LoVo (cell line): ENCODE data around the gene CDKN2A.

Experiments used
- DNase-seq: peaks from one replicate; pipeline ENCODE4 v3.0.0-alpha.2; 2016; ENCODE audit warnings: low spot score

The CDKN2A gene

DNA sequence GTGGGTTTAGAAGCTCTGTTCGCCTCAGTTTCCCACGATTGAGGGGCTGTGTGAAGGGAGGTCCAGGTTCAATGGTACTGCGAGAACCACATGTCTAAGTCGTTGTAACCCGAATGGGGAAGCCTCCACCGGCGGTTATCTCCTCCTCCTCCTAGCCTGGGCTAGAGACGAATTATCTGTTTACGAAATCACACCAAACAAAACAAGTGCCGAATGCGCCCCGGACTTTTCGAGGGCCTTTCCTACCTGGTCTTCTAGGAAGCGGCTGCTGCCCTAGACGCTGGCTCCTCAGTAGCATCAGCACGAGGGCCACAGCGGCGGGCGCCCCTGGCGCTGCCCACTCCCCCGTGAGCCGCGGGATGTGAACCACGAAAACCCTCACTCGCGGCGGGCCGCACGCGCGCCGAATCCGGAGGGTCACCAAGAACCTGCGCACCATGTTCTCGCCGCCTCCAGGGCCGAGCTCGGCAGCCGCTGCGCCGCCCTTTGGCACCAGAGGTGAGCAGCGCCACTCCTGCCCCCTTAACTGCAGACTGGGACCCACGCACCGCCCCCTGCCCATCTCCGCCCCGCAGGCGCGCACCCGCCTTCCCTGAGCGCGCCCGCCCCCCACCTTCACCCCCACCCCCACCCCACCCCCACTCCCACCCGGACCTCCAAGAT, at the start of gene CDKN2A:
CDKN2A (minus strand) TSS at position 500 of the 663 bp plus-strand sequence.
- no peak for DNase-seq

DNA sequence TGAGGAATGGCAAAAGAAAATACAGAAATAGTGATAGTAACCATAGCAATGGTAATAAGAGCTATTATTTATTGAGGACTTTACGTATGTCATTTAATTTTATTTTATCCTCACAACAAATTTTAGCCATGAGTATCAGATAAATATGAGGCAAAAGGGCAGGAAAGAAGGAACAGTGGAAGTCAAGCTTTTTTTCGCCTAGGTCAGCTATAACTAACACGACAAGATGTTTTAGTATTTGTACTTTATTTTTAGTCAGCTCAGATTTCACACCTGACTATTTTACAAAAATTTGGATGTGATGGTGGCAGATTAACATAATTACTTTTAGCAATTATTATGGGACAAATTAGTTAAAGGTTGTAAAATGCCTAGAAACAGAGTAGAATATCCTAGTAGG, 49.7 kb upstream of the CDKN2A start:
- no peak for DNase-seq

DNA sequence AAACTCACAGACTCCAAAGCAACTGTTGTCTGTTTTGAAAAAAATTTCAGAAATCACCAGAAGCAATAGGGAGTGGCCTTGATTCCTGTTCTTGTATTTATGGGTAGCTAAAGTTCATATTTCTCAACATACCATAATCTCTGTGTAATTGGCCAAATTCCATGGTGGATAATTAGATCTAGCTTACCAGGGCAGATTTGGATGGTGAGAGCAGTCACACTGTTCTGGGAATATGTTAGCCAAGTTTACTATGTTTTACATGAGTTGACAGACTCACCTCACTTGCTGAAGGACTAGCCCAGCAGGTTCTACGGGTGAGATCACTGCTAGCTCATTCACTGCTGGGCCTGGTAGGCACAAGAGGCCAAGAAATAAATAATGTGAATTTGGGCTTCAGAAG, 47.6 kb upstream of the CDKN2A start:
- DNase-seq: peak; percentile 70

DNA sequence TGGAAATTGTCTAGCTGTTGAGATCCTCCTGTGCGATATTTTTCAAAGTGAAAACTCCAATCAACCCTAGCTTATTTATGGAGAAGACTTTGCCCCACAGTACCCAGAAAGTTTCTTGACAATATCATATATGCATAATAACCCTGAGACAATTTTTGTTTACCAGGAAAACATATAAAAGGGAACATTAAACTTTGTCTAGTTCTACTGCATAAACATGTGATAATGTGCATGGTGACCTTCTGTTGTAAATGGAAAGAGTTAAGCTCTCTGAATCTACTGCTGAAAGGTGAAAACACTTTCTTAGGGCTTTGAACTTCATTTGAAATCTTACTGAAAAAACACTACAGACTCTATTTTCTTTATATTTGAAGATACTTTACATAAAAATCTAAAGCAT, 47.2 kb upstream of the CDKN2A start:
- DNase-seq: no peak

DNA sequence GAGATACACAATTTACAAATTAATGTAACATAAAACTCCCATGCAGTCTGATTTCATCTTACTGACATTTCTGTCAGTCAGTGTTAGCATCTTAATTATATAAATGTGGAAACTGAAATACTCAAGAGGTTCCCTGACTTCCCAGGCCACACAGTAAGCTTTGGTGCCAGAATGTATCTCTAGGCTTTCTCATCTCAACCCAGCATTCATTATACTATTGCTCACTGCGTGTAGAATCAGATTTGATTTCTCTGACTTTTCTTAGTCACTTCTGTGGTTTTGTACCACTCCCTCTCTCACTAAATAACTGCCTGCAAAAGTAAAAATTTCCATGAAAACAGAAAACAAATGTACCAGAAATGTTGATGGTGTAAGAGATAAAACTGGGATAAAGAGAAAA, 46.6 kb upstream of the CDKN2A start:
- peak; percentile 15 for DNase-seq

DNA sequence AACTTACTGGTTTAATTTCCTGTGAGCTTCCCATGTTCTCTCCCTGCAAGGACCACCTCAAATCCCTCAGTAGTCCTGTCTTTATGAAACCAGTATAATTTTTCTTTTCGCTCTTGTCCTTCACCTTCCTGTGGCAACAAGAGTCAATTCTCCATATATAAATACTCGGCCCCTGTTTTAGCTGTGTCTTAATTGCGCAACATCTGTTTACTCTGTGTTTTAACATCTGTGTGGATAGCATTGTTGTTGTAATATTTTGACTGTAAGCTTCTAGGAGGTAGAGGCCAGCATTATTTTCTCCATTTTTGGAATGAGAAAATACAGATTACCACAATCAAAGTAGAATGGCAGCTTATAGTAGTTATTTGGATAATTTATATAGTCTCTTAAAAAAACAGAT, 45.1 kb upstream of the CDKN2A start:
- DNase-seq: no peak

DNA sequence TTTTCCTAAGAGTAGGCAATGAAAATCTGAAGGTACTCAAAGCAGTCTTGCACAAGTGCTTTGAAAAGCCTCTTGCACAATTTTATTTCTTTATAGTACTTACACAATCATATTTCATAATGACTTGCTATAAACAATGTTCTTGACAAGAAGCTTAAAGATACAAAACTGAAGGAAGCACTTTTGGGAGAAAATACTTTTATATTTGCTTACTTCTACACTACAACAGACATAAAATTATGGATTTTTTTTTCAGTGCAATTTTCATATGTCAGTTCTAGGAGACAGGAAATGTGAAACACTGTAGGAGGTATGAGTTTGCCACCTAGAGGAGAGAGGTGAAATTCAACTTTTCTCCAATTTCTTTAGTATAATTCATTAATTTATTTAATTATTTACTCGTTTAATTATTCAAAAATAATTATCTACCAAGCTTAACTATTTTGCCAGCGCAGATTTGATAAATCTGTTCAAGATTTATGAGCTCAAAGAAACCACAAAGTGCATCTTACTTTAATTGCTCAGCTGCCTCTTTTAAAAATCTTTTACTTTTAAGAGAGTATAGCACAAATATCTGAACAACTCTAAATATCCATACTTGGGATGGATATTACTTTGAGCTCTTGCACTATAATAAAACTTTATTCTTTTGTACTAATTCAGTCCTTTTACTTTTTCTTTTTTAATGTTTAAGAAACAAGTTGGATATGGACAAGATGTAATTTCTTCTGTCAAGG, 43.9 kb upstream of the CDKN2A start:
- DNase-seq: peak; percentile 25

DNA sequence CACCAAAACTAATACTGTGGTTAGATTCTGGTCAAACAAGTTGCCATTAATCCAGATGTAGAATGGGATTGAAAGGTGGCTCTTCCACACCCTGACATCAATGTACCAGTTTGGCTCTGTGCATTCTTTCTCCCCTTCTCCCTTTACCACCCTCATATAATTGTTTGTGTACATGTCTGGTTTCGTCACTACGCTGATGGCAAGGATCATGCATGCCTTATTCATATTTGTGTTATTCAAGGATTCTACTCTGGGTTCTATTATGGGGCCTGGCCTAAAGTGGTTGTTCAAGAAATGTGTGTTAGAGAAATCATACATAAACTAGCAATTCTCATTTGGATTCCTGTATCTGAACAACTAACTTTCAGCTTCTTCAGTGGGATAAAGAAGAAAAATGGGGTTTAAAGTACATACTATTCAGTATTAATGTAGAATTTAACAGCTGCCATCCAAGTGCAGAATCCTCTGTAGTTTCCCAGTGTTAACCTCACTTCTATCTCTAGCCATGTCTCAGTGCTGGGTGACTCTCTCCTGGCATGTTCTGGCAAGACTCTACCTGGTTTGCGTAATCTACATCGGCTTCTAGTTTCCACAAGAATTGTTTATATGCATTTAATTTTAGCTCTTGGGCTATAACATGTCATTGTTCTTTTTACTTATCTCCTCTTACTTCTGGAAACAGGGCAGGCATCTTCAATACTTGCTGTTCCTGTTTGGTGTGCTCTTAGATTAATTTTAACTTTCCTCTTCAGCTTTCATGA, 42.9 kb upstream of the CDKN2A start:
- no peak for DNase-seq

DNA sequence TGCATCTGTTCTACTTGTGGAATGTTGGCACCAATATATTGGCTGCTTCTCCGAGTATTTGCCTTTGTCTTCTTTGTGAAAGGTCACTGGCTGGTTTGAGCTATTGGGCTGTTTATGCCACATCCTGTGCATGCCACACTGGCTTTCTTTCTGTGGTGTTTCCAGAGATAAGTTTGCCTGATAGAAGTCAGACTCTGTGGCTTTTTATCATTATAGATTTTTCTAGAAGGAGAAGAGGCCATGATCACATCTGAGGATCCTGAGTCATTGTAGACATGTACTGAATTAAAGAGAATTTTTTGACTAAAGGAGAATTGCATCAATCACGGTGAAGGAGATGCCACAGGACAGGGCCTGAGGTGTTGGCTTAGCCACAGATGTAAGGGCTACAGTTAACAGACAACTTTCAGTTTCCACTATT, 41.4 kb upstream of the CDKN2A start:
- DNase-seq: no peak

DNA sequence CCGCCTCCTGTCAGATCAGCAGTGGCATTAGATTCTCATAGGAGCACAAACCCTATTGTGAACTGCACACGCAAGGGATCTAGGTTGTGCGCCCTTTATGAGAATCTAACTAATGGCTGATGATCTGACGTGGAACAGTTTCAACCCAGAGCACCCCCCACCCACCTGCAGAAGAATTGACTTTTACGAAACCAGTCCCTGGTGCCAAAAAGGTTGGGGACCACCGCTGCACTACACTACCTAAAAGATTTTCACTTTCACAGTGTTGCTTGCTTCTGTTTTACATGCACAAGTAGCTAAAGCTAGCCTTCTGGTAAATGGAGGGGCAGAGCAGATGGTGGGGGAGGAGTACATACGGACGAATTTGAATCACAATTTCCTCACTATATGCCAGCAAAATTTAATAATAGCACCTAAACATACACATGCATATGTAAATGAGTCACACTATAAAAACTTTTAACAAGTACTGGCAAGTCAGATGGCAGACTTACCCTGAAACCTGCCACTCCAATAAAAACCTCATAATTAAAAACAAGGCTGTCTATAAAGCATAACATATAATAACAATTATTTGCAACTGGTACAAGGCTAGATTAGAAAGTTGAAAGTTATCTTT, 38.9 kb upstream of the CDKN2A start:
- no peak for DNase-seq

DNA sequence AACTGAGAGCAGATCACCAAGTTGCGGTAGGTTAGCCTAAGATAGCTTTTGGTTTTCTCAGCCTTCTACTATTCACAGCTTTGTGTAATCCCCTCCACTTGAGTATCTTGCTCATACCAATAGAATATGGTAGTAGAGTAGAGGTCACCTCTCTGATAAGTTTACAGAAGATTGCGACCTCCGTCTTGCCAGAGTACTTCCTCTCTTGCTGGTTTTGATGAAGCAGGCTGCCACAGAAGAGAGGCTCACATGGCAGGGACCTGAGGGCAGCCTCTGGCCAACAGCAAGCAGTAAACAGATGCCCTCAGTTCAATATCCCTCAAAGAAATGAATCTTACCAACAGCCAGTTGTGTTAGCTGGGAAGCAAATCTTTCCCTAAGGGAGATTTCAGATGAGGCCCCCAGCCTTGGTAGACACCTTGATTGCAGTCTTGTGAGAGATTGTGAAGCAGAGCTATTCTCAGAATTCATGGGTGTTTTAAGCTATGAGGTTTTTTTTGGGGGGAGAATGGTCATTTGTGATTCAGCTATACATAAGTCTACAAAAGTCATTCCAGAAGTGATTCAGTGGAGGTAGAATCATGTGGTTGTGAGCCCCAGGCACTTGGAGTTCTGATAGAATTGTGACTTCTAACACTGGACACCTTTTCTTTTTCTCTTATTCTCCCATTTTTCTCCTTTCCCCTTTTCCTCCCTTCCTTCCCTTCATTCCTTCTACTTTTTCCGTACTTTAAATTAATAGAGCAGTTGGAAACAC, 37.6 kb upstream of the CDKN2A start:
- no peak for DNase-seq

DNA sequence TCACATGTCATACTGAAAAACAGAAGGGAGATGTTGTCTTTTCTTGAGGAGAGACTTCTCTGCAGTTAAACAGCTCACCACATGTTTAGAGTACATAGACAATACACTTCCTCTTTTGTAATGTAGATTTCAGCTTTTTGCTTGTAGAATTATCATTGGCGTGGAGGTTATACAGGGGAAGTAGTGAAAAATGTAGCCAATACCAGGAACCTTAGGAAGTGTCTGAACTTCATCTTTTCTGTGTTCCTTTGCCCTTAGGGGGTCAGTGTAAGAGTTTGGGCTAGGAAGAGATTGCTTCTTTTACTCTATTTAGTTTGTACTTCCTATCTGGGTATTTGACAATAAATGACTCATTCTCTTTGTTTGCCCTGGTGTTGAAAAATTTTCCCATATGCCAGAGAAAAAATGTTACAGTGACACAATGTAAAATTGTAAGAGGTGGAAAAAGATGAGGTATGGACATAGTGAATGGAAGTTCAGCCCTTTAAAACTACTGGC, 36.0 kb upstream of the CDKN2A start:
- DNase-seq: peak; percentile 15

DNA sequence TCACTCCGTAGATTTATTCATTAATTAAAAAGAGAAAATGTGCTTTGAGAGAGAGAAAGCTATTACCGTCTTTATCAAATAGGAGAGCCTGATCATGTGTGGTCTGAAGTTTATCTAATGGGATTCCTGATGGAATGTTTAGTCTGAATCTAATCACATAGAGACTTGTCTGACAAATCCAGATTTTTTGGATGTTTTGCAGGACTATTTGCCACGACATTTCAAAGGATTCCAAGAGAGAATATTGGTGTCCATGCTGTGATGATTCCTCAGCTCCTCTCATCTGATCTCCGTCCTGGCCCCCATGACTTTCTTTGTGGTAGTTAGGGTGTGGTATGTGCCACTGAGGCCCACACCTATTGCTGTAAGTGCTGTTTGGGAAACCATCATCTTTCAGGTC, 35.0 kb upstream of the CDKN2A start:
- no peak for DNase-seq

DNA sequence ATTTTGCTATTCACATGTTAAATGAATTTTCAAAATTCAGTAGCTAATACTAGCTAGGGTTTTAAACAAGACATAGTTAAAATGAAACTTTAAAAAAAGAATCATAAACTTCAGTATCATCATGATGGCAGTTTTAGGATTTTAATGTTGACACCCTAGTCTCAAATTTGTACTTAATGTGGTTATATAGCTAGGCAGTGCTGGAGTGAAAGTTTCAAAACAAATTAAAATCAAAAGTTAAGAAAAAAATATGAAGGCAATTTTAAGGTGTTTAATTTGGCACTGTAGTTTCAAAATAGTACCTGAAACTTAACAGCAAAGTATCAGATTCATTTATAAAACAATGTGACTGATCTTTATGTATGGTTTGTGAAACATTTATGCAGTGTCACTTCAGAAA, 34.2 kb upstream of the CDKN2A start:
- no peak for DNase-seq

DNA sequence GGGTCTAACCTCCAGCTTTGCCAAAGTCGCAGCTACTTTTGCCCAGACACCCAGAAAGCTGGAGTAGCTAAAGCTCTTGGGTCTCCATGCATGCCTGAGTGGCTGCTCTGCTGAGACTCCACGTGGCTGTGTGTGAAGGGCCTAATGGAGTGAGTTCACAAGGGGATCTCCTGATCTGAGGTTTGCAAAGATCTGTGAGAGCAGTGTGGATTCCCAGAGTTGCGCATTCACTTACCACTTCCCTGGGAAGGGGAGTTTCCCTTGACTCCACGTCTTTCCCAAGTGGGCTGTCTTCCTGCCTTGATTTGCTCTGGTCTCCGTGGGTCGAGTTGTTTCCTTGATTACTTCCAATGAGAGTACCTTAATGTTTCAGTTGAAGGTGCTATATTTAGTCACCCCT, 32.5 kb upstream of the CDKN2A start:
- no peak for DNase-seq

DNA sequence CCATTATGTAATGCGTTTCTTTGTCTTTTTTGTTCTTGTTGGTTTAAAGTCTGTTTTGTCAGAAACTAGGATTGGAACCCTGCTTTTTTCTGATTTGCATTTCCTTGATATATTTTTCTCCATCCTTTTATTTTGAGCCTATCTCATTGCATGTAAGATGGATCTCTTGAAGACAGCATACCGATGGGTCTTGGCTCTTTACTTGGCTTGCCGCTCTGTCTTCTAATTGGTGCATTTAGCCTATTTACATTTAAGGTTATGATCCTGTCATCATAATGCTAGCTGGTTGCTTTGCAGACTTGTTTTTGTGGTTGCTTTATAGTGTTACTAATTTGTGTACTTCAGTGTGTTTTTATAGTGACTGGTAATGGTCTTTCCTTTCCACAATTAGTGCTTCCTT, 28.2 kb upstream of the CDKN2A start:
- DNase-seq: no peak

DNA sequence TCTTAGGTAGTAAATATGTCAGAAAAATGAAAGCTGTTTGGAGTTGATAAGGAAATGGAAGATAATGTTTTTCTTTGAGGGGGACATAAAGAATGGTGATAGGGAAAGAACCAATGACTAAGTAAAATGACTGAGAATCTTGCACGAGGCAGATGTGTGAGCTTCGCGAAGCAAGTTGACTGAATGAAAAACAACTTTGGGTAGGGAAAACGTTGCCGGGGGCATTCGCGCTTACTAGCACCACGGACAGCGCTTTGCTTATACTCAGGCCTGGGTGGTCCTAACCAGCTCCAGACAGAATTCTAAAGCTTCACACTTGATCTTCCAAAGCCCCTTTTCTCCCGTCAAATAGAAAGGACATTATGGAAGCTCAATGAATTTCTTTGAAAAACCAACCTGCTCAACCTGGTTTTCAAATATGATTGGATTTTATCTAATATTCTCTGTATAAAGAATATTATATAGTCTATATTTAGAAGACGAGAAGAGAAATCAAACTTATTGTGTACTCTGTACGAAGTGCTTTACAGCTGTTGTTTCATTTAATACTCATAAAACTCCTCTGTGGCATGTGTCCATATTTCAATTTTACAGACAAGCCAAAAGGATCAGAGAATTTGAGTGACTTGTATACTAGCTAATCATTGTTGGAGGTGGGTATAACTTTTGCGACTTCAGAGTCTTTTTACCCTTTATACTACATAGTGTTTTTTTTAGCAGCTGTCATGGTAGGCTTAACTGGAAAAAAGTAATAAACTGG, 16.9 kb upstream of the CDKN2A start:
- DNase-seq: no peak

DNA sequence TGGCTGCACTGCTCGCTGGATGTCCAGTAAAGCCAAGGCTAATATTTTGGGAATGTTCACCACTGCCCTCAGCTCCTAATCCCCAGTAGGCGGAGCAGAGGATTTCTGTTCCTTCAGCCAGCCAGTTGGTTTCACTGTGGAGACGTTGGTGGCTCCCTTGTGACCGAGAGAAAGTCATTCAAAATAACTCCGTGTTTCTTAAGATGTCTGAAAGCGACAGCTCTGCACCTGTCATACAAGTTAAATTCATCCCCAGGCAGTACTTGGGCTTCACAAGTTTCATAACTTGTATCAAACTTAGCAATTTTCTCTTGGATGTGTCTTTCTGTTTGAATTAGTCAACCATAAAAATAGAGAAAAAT, 15.3 kb upstream of the CDKN2A start:
- no peak for DNase-seq

DNA sequence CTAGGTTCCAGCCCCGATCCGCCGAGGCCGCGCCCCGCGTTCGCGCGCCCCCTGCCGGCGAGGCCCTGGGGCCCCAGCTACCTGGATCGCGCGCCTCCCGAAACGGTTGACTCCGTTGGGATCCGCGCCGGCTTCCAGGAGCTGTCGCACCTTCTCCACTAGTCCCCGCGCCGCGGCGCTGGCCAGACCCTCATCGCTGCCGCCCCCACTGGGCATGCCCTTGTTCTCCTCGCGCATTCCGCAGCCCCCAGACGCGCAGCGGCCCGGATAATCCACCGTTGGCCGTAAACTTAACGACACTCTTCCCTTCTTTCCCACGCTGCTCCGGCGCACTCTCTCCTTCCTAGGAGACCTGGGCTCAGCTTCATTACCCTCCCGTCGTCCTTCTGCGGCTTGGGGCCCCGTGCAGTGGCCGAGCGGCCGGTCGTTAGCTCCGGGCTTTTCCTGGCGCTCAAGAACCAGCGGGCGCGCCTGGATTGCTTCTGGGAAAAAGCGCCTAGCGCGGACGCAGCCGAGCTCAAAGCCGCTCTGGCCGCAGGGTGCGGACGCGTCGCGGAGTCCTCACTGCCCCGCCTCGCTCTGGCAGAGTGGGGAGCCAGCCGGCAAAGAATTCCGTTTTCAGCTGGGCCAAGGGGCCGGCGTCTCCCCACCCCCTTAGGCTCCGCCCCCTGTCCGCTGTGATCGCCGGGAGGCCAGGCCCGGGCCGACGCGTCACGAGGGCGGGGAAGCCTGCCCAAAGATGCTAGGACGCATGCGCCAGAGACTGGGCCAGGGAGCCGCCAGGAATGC, 14.7 kb upstream of the CDKN2A start, which contains the start of gene CDKN2B:
CDKN2B (minus strand) TSS at position 589 of the 789 bp plus-strand sequence; CDS start at position 237, 352 bp downstream.
- DNase-seq: peak; percentile 99

DNA sequence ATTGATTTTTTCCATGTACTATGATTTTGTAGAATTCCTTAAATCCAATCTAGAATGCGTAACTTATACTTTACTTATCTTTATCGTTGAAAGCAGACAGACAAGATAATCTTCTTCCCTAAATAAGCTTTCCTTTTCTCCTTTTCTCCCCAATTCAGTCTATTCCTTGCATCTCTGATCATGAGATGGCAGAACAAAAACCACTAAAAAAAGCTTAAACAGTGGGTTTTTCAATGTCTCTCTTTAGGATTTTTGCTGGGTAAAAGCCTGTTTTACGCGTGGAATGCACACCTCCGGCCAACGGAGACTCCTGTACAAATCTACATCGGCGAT, 14.2 kb upstream of the CDKN2A start:
- no peak for DNase-seq
